Measurements from ENCODE around the gene MAGI2.

GRCh38 chr7:78167860-78168259 lies 1285.6 kb downstream of the MAGI2 start:
- TF ChIP-seq CTCF (IDR thresholded peaks at IDR 0.05) = no peak
- TF ChIP-seq POLR2AphosphoS5 (IDR thresholded peaks at IDR 0.05) = no peak
- TF ChIP-seq POLR2A (IDR thresholded peaks at IDR 0.05) = no peak
- no peak for TF ChIP-seq EP300 (IDR thresholded peaks at IDR 0.05)

Measured in suprapubic skin (tissue), 4 donors.